Fibroblast of skin of right quadriceps (primary cell): ENCODE results near the gene MAP3K1.
"Not testable (repeated sequence)": the region's sequence is repeated elsewhere in the genome, so short reads cannot be mapped to it uniquely, and the experiment has no call there.

Experiments used
- DNase-seq: peaks from one replicate; pipeline ENCODE4 v3.0.0-alpha.2; 2013

The MAP3K1 gene

DNA sequence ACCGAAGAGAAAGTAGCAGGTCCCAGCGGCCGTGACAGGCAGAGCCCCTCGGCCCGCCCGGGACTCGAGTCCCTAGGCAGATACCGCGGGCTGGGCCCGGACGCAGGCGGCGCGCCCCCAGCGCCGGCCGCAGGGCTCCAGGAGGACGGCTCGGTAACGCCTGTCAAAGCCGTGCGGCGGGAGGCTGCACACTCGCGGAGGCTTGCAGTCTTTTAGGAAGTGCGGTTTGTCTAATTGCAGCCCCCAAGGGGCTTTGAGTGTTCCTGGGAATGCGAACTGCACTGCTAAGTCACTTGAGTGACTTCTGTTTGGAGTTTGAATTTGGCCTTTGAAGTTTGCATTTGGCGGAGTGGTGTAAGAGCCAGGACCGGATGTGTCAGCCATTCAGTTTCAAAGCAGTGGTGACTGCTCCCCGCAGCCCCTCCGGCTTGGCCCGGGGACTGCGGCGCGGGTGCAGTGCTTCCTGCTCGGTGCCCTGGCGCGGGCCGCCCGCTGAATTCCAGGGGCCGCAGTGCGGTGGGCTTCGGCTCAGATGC is 1.3 kb downstream of the MAP3K1 start:
- DNase-seq: peak; percentile 54

GRCh38 chr5:56817263-56818014 is 2.1 kb downstream of the MAP3K1 start:
- DNase-seq: no peak

DNA sequence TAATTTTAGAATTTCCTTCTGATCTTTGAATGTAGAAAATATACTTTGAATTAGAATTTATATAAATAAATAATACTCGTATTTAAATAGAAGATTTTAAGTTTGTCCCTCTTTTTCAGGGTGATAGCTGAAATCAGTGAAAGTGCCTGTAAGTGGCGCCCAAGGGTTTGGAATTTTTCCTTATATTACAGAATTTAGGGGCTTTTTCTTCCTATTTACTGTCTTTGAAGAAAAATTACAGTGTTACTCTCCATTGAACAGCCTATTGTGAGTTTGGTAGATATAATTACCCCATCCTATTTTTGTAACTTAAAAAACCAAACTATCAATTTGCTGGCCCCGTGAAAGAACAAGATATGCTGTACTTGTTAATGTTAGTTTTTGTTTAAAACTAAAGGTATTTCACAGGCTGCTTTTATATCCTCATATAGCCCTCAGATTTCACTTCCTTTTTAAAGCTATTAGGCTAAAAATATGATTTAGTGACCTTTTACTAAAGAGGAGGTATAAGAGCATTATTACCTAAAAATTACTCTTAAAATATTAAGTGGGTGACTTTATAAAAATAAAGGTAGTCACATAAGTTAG is 3.2 kb downstream of the MAP3K1 start:
- peak; percentile 20 for DNase-seq

- DNase-seq: no peak
These were observed 3.9 kb downstream of the MAP3K1 start for GRCh38 chr5:56819060-56819881.

GRCh38 chr5:56821868-56822267 is 6.5 kb downstream of the MAP3K1 start:
- DNase-seq: not testable (repeated sequence)

DNA sequence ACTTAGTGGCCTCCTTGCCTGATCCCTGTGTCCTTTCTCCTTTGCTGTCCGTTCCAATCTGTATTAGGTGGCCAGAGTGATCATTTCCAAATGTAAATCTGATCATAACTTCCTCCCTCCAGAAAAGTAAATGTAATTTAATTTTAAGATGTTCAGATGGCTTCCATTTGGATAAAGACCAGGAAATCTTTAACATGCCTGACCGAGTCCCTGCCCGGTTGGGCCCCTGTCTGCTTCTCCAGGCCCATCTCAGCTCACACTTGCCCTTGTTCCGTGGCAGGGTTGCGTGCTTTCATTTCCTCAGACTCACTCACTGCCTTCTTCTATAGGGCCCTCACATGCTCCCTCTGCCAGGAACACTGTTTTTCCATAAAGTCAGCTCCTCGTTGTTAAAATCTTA is 7.6 kb downstream of the MAP3K1 start:
- no peak for DNase-seq

DNA sequence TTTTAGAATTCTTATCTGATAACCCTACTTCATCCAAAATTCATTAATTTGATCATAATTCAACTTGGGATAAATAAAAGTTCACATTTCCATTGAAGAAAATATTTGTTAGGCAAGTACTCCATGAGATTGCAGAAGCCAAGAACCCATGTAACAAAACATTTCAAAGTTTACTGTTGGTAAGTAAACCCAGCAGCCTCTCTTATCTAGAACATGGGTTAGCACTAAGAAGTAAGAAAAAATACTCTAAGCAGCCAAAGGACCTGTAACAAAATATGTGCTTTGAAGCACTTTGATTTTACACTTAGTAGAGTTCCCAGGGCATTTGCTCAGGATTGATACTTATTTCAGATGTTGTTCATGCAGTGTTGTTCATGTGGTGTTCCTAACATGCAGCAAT is 8.7 kb downstream of the MAP3K1 start:
- DNase-seq: no peak

GRCh38 chr5:56825222-56825824 is 10.0 kb downstream of the MAP3K1 start:
- DNase-seq: no peak

DNA sequence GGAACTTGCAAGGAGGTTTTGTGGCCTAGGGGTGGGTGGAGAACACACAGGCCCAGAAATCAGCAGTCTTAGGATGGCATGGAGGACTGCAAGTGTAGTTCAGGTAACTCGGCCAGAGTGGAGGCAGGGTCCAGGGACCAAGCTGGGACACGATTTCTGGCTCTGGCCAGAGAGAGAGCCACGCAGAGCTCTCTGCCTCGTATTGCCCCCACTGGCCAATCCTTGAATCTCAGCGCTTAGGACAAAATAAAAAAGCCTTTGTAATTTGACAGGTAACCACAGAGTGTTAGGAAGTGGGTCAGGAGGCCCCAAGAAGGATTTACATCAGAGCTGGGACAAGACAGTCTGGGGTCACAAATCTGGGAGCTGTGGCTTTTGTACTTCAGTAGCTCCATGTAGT is 11.7 kb downstream of the MAP3K1 start:
- DNase-seq: no peak

DNA sequence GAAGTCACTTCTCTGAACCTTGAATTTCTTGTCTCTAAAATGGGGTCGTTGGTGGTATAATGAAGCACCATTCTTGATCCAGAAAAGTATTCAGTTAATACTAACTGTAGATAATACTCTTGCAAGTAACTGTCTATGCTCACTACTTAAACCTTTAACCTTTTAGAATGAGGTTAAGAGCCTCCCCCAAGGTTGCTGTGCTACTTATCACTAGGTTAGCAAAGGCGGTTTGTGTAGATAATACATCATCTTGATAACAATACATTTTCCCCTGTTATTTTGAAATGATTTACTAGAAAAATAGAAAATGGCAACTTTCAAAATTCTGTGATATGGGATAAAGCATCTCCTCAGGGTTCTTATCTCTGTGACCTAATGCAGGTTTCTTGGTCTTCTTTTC is 12.6 kb downstream of the MAP3K1 start:
- DNase-seq: no peak

- no peak for DNase-seq
These were observed 14.0 kb downstream of the MAP3K1 start for GRCh38 chr5:56829137-56829908.

GRCh38 chr5:56831773-56832172 is 16.4 kb downstream of the MAP3K1 start:
- DNase-seq: no peak

DNA sequence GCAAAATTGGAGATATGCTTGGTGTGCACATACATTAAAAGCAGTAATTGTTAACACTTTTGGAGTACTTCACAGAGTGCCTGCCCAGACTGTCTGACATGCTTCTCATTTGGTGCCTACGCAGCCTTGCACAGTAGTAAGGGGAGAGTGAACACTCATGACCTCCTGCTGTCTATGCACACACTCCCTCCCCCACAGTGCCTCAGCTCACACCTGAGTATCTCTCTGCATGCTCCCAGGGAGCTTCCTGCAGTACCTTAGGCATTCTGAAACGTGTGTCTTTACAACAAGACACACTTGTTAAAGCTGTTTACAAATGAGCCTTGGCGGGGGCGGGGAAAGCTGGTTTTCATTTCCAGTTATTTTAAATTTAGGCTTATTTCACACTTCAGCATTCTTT is 18.0 kb downstream of the MAP3K1 start:
- no peak for DNase-seq

- DNase-seq: no peak
These were observed 22.0 kb downstream of the MAP3K1 start for GRCh38 chr5:56837381-56837780.

GRCh38 chr5:56837956-56838355 is 22.6 kb downstream of the MAP3K1 start:
- no peak for DNase-seq

GRCh38 chr5:56838409-56839039 is 23.2 kb downstream of the MAP3K1 start:
- peak; percentile 81 for DNase-seq

- no peak for DNase-seq
These were observed 23.7 kb downstream of the MAP3K1 start for GRCh38 chr5:56839062-56839461.

GRCh38 chr5:56840597-56840996 is 25.2 kb downstream of the MAP3K1 start:
- no peak for DNase-seq

GRCh38 chr5:56845277-56845676 is 29.9 kb downstream of the MAP3K1 start:
- DNase-seq: no peak

DNA sequence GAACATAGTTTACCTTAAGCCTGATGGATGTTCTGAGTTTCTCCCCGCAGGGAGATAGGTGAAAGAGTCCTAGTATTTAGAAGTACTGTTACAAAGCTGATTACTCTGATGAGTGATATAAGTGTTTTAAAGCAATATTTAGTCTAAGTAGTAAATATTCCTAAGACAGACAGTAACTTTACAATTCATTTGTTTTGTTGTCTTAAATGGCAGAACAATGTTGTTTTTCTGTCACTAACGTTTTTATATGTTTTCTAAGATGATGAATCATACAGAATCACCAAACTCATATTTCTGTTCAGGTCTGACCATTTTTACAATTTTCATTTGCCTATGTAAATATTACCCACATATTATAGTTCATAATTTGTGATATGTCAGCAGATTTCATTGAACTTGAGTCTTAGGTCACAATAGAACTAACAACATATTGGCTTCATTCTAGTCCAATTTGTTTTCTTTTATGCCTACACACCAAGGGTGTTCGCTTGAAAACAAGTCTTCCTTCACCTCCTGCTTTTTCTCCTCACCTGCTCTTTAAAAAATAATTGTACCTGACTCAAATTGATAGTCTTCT is 30.6 kb downstream of the MAP3K1 start:
- DNase-seq: no peak

DNA sequence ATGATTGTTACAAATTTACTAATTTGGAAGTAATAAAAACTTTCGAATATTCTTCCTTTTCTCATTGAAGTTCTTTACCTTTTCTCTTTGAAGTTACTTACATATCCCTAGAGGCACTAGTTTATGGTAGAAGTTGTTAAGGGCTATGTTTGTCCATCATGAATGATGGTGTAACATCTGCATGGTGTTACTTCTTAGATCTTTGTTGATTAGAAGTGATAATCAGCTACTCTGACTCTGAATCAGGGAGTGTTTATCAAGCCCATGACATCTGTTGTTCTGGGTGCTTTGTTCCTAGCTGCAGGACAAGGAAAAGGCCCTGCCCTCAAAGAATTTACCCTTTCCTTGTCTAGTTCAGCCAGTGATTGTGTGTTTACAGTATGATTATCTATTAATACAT is 32.9 kb downstream of the MAP3K1 start:
- DNase-seq: no peak

DNA sequence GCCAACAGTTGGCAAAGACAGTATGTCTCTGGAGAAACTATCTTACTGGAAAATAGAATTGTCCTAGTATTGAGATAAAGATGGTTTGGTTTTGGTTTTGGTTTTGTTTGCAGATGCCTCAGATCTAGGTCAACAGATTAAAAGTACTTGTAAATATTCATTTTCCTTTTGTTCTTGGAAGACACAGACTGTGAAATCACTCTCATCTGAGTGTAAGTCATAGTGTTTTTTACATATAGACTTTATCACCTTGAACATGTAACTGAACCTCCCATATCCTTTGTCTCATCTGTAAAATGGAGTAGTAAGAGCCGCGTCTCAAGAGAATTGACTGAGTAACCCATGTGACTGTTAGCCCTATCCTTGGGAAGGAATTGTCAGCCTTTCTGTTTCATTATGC is 34.3 kb downstream of the MAP3K1 start:
- DNase-seq: no peak
